ENCODE data around the gene PRLHR. TPM values are rescaled to one million over a fixed set of nuclear protein-coding genes. Genes with fewer than 3 reads are reported as not detected.

Gene PRLHR
- total and polyA plus RNA-seq, 2 of the 13 experiments (the other 11 are each of a cell fraction or from before 2014, with no cell fraction given), result not detected

- Histone ChIP-seq H2AFZ (ENCODE audit: low read length) (no peak overlapping the region), H3K27ac (ENCODE audit: extremely low read length, insufficient read depth, low read length) (no peak overlapping the region), H3K9me3 (ENCODE audit: low read length) (no peaks in the 10 kb centered on the region), H3K27me3 (ENCODE audit: control insufficient read depth in 1 of 2, insufficient read depth in 2 of 2, low read length in 2 of 2) (peaks cover 0 to 7% of the 10 kb centered on the region in 2 experiments; a peak in 4 of 5 replicates), H3K9ac (ENCODE audit: insufficient read depth, low read depth, low read length) (no peak overlapping the region), H3K79me2 (ENCODE audit: insufficient read depth, low read length) (no peaks in the 10 kb centered on the region), H3K36me3 (replicated peaks in 1 of 2; ENCODE audit: control insufficient read depth in 1 of 2, insufficient read depth in 2 of 2, low read length in 2 of 2) (no peaks in the 10 kb centered on the region), H3K4me3 (replicated peaks in 1 of 3; ENCODE audit: insufficient read depth in 1 of 3, low read depth in 2 of 3, low read length in 3 of 3) (no peak overlapping the region), H3K4me1 (ENCODE audit: insufficient read depth, low read length) (no peaks in the 10 kb centered on the region), H4K20me1 (ENCODE audit: insufficient read depth, low read length) (no peaks in the 10 kb centered on the region), H3K4me2 (ENCODE audit: low read depth, low read length) (no peak overlapping the region)
- intact Hi-C loops (cut with micrococcal nuclease; ENCODE audit: unreplicated experiment) (no loop called here), in situ Hi-C loops (cut with HindIII; ENCODE audit: extremely low pct_ligation_motif_present, low pct_unique_long_range_greater_than_20kb) (no loop called here)
- ATAC-seq (no peak), FAIRE-seq (no peak), DNase-seq (ENCODE audit: low spot score) (no peak)
- no TSS peak for BruUV-seq (replicated peaks)
- 3% methylated on average over 2 of the region's 2 CpGs for WGBS (ENCODE audit: low lambda C conversion rate)
- CTCF ChIA-PET (ENCODE audit: low intra/inter-chr PET ratio, low total read pairs), result no interaction called here
- POLR2A ChIA-PET, result no interaction called here
- TF ChIP-seq MLXIP (CRISPR knock-in tag; IDR thresholded peaks at IDR 0.05; ENCODE audit: borderline replicate concordance) (no peak), ZNF556 (CRISPR knock-in tag; IDR thresholded peaks at IDR 0.05; ENCODE audit: borderline replicate concordance) (no peak), CREB1 (IDR thresholded peaks at IDR 0.05) (no peak), CREB1 (CRISPR knock-in tag; IDR thresholded peaks at IDR 0.05) (no peak), BCLAF1 (IDR thresholded peaks at IDR 0.05) (no peak), ZNF768 (CRISPR knock-in tag; IDR thresholded peaks at IDR 0.05) (no peak), BCL3 (CRISPR knock-in tag; IDR thresholded peaks at IDR 0.05) (no peak), ZNF776 (CRISPR knock-in tag; IDR thresholded peaks at IDR 0.05) (no peak), ZNF33A (CRISPR knock-in tag; IDR thresholded peaks at IDR 0.05; ENCODE audit: borderline replicate concordance) (no peak), ZNF329 (CRISPR knock-in tag; IDR thresholded peaks at IDR 0.05; ENCODE audit: low read depth) (no peak), SP1 (IDR thresholded peaks at IDR 0.05) (no peak), SP1 (CRISPR knock-in tag; IDR thresholded peaks at IDR 0.05) (no peak), ZNF430 (CRISPR knock-in tag; IDR thresholded peaks at IDR 0.05) (no peak), HDAC2 (CRISPR knock-in tag; IDR thresholded peaks at IDR 0.05) (no peak), ZNF546 (CRISPR knock-in tag; conservative IDR thresholded peaks at IDR 0.05) (no peak), ARHGAP35 (CRISPR knock-in tag; IDR thresholded peaks at IDR 0.05; ENCODE audit: borderline replicate concordance) (no peak), SIX1 (CRISPR knock-in tag; IDR thresholded peaks at IDR 0.05; ENCODE audit: borderline replicate concordance) (no peak), SRSF1 (optimal IDR thresholded peaks at IDR 0.05; ENCODE audit: low read depth, low read length) (no peak), ZNF678 (CRISPR knock-in tag; IDR thresholded peaks at IDR 0.05) (no peak), ATF7 (IDR thresholded peaks at IDR 0.05) (no peak), ATF7 (CRISPR knock-in tag; IDR thresholded peaks at IDR 0.05) (no peak), MBD4 (IDR thresholded peaks at IDR 0.05; ENCODE audit: borderline replicate concordance, low read length) (no peak)
Measured at GRCh38 chr10:118610577-118610976, 15.1 kb upstream of the PRLHR start.

Measured in HepG2 (cell line).